Sigmoid colon (tissue), 7 donors: ENCODE measurements around the gene CATSPERD. TPM values are rescaled to one million over a fixed set of nuclear protein-coding genes. Genes with fewer than 3 reads are reported as not detected.
"Not testable (repeated sequence)": the region's sequence is repeated elsewhere in the genome, so short reads cannot be mapped to it uniquely, and the experiment has no call there.

Experiments
- DNase-seq: peaks from one replicate; pipeline ENCODE4 v3.0.0-alpha.2; 2019
- H3K27ac ChIP-seq, 4 donors: fragments of 200-600 bp; sonication (generic); one replicate each; pipeline ENCODE4 v1.5.1; 2016 to 2019; ENCODE audit warnings: mild to moderate bottlenecking in 1 of 4
- H3K27me3 ChIP-seq, 3 donors: fragments of 200-600 bp; sonication (generic); one replicate each; pipeline ENCODE4 v1.5.1; 2019; ENCODE audit warnings: mild to moderate bottlenecking in 1 of 3
- H3K36me3 ChIP-seq, 4 donors: fragments of 200-600 bp; sonication (generic); one replicate each; pipeline ENCODE4 v1.5.1; 2016 to 2019
- H3K4me1 ChIP-seq, 4 donors: fragments of 200-600 bp; sonication (generic); one replicate each; pipeline ENCODE4 v1.5.1; 2017 to 2019
- H3K4me3 ChIP-seq, 4 donors: fragments of 200-600 bp; sonication (generic); one replicate each; pipeline ENCODE4 v1.5.1; 2017 to 2019; ENCODE audit warnings: mild to moderate bottlenecking in 2 of 4, moderate library complexity in 1 of 4
- H3K9me3 ChIP-seq, 4 donors: fragments of 200-600 bp in 3 of 4; sonication (generic) in 3 of 4; one replicate each; pipeline versions ENCODE4 v1.5.1 to v1.6.1; 2013 to 2019
- EP300 ChIP-seq, 4 donors: sonication (generic); formaldehyde crosslinking; IDR thresholded peaks; one replicate each; pipeline ENCODE4 v1.6.1; 2017; ENCODE audit warnings: antibody characterized with exemption in 4 of 4
- POLR2A ChIP-seq, 2 donors: fragments of 450-650 bp; IDR thresholded peaks; one replicate each; pipeline ENCODE4 v1.6.1; 2016; ENCODE audit warnings: antibody characterized with exemption in 2 of 2, mild to moderate bottlenecking in 2 of 2, moderate library complexity in 2 of 2
- POLR2AphosphoS5 ChIP-seq, 4 donors: sonication (generic); formaldehyde crosslinking; IDR thresholded peaks; one replicate each; pipeline ENCODE4 v1.6.1; 2017; ENCODE audit warnings: antibody characterized with exemption in 4 of 4
- WGBS, 2 donors: extraction: QIAGEN DNeasy Blood & Tissue Kit; methylation state at CpG; one replicate each; pipeline ENCODE4 v1.1.7; 2013; 5-methylcytosine and 5-hydroxymethylcytosine counted together
- intact Hi-C: fragments of 100-400 bp; cut with DNase I; formaldehyde crosslinking; loops from one replicate; pipeline ENCODE4 v1.15.1; 2023
- polyA plus RNA-seq, 3 donors: library from polyadenylated mRNA; stranded (reverse); fragments of 200-250 nt; gene quantifications; one replicate each; pipeline ENCODE4 v1.2.3, GENCODE V29; 2013
- total RNA-seq, 4 donors: library from RNA; depleted of rRNA; stranded (reverse); fragments of >200 nt; gene quantifications; one replicate each; pipeline ENCODE4 v1.1.0, GENCODE V29; 2016
- TF ChIP-seq, protein P1 (sequence below), 4 experiments: fragments of 450-650 bp in 3 of 4; fragments of 200-600 bp in 1 of 4; IDR thresholded peaks; one replicate each; pipeline ENCODE4 v1.5.1; 2016 to 2019; ENCODE audit warnings: antibody characterized with exemption in 4 of 4, mild to moderate bottlenecking in 3 of 4, moderate library complexity in 2 of 4
- donor health status: healthy with polysubstance abuse.
- donor health status: Bipolar disorder and iron deficiency.
- donor health status: healthy.

CATSPERD gene
- total and polyA plus RNA-seq, 7 donors: not detected

DNA sequence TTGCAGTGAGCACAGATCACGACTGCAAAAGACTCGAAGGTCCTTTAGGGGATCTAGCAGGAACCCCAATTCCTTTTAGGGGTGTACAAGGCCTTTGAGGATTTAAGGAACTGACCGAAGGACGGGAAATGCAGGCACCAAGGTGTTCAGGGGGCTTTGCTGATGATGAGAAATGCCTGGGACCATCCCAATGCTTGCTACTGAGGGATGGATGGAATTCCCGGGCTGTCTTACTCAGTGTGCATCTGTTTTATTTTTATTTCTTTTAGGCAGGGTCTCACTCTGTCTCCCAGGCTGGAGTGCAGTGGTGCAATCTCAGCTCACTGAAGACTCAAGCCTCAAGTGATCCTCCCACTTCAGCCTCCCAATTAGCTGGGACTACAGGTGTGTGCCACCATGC lies 52.8 kb downstream of the CATSPERD start:
- 82 to 92% methylated on average over 5 of the region's 5 CpGs for WGBS, 2 donors
- DNase-seq: no peak
- TF ChIP-seq POLR2A (IDR thresholded peaks at IDR 0.05) (no peak), POLR2AphosphoS5 (IDR thresholded peaks at IDR 0.05) (no peak), EP300 (IDR thresholded peaks at IDR 0.05) (no peak)
- TF ChIP-seq, protein P1, sequence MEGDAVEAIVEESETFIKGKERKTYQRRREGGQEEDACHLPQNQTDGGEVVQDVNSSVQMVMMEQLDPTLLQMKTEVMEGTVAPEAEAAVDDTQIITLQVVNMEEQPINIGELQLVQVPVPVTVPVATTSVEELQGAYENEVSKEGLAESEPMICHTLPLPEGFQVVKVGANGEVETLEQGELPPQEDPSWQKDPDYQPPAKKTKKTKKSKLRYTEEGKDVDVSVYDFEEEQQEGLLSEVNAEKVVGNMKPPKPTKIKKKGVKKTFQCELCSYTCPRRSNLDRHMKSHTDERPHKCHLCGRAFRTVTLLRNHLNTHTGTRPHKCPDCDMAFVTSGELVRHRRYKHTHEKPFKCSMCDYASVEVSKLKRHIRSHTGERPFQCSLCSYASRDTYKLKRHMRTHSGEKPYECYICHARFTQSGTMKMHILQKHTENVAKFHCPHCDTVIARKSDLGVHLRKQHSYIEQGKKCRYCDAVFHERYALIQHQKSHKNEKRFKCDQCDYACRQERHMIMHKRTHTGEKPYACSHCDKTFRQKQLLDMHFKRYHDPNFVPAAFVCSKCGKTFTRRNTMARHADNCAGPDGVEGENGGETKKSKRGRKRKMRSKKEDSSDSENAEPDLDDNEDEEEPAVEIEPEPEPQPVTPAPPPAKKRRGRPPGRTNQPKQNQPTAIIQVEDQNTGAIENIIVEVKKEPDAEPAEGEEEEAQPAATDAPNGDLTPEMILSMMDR (IDR thresholded peaks at IDR 0.05): no peak
- no peaks in the 10 kb centered on the region for H3K27me3 ChIP-seq
- H3K36me3 ChIP-seq: no peaks in the 10 kb centered on the region
- no peaks in the 10 kb centered on the region for H3K4me1 ChIP-seq
- intact Hi-C loops: no loop called here
- H3K4me3 ChIP-seq: no peak overlapping the region
- H3K9me3 ChIP-seq: no peaks in the 10 kb centered on the region
- H3K27ac ChIP-seq: no peak overlapping the region

DNA sequence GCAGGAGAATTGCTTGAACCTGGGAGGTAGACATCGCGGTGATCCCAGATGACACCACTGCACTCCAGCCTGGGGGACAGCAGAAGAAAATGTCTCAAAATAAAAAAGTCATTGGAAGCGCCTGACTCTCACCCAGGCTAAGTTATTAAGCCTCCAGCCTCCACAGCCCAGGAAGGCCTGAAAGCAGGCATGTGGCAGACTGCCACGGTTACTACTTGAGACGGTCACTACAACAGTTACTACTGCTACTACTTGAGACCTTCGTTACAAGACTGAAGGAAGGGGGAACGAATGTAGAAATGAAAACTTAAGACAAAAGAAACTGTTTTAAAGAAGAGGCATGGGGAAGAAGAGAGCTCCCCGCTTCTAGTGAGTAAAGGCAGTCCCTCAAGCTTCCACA lies 54.5 kb downstream of the CATSPERD start:
- DNase-seq: no peak
- no peak overlapping the region for H3K27ac ChIP-seq
- H3K36me3 ChIP-seq: no peaks in the 10 kb centered on the region
- H3K4me1 ChIP-seq: no peaks in the 10 kb centered on the region
- no peaks in the 10 kb centered on the region for H3K9me3 ChIP-seq
- no peak overlapping the region for H3K4me3 ChIP-seq
- H3K27me3 ChIP-seq: no peaks in the 10 kb centered on the region
- 56 to 82% methylated on average over 8 of the region's 8 CpGs for WGBS, 2 donors
- no peak for TF ChIP-seq POLR2AphosphoS5 (IDR thresholded peaks at IDR 0.05)
- no peak for TF ChIP-seq POLR2A (IDR thresholded peaks at IDR 0.05)
- TF ChIP-seq, protein P1 (IDR thresholded peaks at IDR 0.05): no peak
- no peak for TF ChIP-seq EP300 (IDR thresholded peaks at IDR 0.05)
- intact Hi-C loops: no loop called here

DNA sequence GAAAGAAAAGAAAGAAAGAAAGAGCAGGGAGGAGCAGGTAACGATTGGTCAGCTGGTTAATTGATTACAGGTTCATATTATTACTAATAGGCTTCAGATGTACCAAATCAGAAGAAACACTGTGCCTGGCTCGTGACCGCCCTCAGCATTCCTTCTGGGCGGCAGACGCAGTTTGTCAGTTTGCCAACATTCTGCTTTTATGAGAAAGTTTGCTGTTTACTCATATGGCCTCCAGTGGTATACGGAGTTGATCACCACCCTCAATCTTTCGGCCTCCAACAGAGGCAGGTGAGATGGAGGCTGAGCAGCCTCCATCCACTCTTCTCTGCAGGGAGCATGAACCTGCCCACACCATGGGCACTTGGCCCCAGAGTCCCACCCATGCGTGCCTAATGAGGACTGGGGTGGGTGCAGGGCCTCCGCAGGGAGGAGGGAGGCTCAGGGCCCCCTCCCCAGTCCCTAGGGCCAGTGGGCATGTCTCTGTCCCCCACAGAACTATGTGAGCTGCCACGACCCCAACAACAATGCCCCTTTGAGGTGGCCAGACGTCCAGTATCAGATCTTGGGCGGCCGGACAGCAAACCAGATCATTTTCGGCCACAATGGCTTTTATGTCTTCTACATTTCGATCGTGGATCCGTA lies 55.4 kb downstream of the CATSPERD start:
- no peak for DNase-seq
- Histone ChIP-seq H3K9me3 (no peaks in the 10 kb centered on the region), H3K27me3 (no peaks in the 10 kb centered on the region), H3K36me3 (no peaks in the 10 kb centered on the region), H3K4me3 (no peak overlapping the region), H3K27ac (no peak overlapping the region), H3K4me1 (no peaks in the 10 kb centered on the region)
- 50 to 70% methylated on average over 17 of the region's 17 CpGs for WGBS, 2 donors
- intact Hi-C loops: no loop called here
- TF ChIP-seq, protein P1 (IDR thresholded peaks at IDR 0.05): no peak
- TF ChIP-seq POLR2A (IDR thresholded peaks at IDR 0.05) (no peak), POLR2AphosphoS5 (IDR thresholded peaks at IDR 0.05) (no peak), EP300 (IDR thresholded peaks at IDR 0.05) (no peak)

DNA sequence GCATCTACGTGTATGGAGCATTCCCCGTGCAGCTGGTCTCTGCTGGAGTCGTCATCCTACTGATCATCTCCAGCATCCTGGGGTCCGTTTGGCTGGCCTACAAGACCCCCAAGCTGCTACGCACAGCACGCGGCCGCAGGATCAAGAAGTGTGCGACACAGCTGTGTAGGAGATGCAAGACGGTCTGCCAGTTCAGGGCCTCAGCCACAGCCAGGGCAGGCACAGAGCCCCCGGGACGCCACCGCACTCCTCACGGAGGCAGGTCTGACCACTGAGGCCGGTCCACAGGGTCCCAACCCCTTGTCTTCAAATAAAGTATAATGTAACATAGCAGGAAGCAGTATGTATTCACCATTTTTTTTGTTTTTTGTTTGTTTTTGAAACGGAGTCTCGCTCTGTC lies 58.0 kb downstream of the CATSPERD start:
- Histone ChIP-seq H3K4me1 (no peaks in the 10 kb centered on the region), H3K9me3 (no peaks in the 10 kb centered on the region), H3K4me3 (no peak overlapping the region), H3K36me3 (no peaks in the 10 kb centered on the region), H3K27ac (no peak overlapping the region), H3K27me3 (no peaks in the 10 kb centered on the region)
- WGBS, 2 donors: 82 to 85% methylated on average over 17 of the region's 17 CpGs
- intact Hi-C loops: no loop called here
- TF ChIP-seq, protein P1 (IDR thresholded peaks at IDR 0.05): no peak
- no peak for TF ChIP-seq POLR2AphosphoS5 (IDR thresholded peaks at IDR 0.05)
- TF ChIP-seq EP300 (IDR thresholded peaks at IDR 0.05): no peak
- no peak for TF ChIP-seq POLR2A (IDR thresholded peaks at IDR 0.05)
- no peak for DNase-seq

DNA sequence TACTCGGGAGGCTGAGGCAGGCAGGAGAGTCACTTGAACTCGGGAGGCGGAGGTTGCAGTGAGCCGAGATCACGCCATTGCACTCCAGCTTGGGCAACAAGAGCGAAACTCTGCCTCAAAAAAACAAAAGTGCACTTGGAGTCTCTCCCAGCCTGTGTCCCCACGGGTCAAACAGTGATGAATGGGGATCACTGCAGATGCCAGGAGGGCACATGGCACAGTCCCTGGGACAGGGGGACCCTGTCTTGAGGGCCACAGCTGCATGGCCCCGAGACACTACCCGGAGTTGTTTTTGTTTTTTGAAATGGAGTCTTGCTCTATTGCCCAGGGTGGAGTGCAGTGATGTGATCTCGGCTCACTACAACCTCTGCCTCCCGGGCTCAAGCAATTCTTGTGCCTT lies 60.5 kb downstream of the CATSPERD start:
- H3K36me3 ChIP-seq: peaks cover under 1 to 21% (median 12%) of the 10 kb centered on the region in 4 donors
- H3K9me3 ChIP-seq, DNase-seq, H3K27ac ChIP-seq, H3K27me3 ChIP-seq, H3K4me3 ChIP-seq, intact Hi-C loops, H3K4me1 ChIP-seq: not testable (repeated sequence)
- WGBS, 2 donors: 77 to 88% methylated on average over 11 of the region's 11 CpGs
